DMS153 (cell line): ENCODE results near the gene UNC5B.

Source experiments
- DNase-seq: peaks from one replicate; lab custom pipeline; 2025; lab: John Stamatoyannopoulos, UW

UNC5B gene

GRCh38 chr10:71254834-71255549 is 42.6 kb downstream of the UNC5B start:
- no peak for DNase-seq

GRCh38 chr10:71255550-71255807 is 43.1 kb downstream of the UNC5B start:
- DNase-seq, result no peak

- DNase-seq, result peak; percentile 91
These were observed 43.7 kb downstream of the UNC5B start for GRCh38 chr10:71255808-71256660.

GRCh38 chr10:71256661-71257318 is 44.4 kb downstream of the UNC5B start:
- DNase-seq, result no peak

GRCh38 chr10:71257319-71257997 is 45.1 kb downstream of the UNC5B start:
- no peak for DNase-seq

GRCh38 chr10:71258046-71258445 is 45.7 kb downstream of the UNC5B start:
- no peak for DNase-seq

- DNase-seq, result no peak
These were observed 46.2 kb downstream of the UNC5B start for GRCh38 chr10:71258446-71259145.

- DNase-seq, result no peak
These were observed 46.9 kb downstream of the UNC5B start for GRCh38 chr10:71259282-71259681.

- no peak for DNase-seq
These were observed 47.6 kb downstream of the UNC5B start for GRCh38 chr10:71259815-71260501.

- DNase-seq, result no peak
These were observed 48.4 kb downstream of the UNC5B start for GRCh38 chr10:71260622-71261325.

GRCh38 chr10:71262027-71262426 is 49.7 kb downstream of the UNC5B start:
- no peak for DNase-seq

- no peak for DNase-seq
These were observed 50.4 kb downstream of the UNC5B start for GRCh38 chr10:71262817-71263216.

GRCh38 chr10:71263376-71263775 is 51.0 kb downstream of the UNC5B start:
- DNase-seq, result no peak

GRCh38 chr10:71264345-71265200 is 52.2 kb downstream of the UNC5B start:
- peak; percentile 46 for DNase-seq

- DNase-seq, result no peak
These were observed 52.8 kb downstream of the UNC5B start for GRCh38 chr10:71265201-71265575.

GRCh38 chr10:71265618-71266146 is 53.3 kb downstream of the UNC5B start:
- no peak for DNase-seq

- peak; percentile 53 for DNase-seq
These were observed 54.0 kb downstream of the UNC5B start for GRCh38 chr10:71266147-71266917.

- no peak for DNase-seq
These were observed 54.6 kb downstream of the UNC5B start for GRCh38 chr10:71266918-71267442.
